ENCODE results near the gene CACNA1B. TPM values are rescaled to one million over a fixed set of nuclear protein-coding genes. Genes with fewer than 3 reads are reported as not detected.

Gene CACNA1B
- total and polyA plus RNA-seq, 9 of the 15 experiments (the other 6 are each of a cell fraction or from before 2014, with no cell fraction given) = 0.01 to 0.04 TPM; not detected in 7

- TF ChIP-seq ZNF217 (CRISPR knock-in tag; IDR thresholded peaks at IDR 0.05) (no peak), STAG1 (CRISPR knock-in tag; IDR thresholded peaks at IDR 0.05; ENCODE audit: borderline replicate concordance) (no peak), DIDO1 (tag; IDR thresholded peaks at IDR 0.05; ENCODE audit: low read depth) (no peak), STAT5B (CRISPR knock-in tag; IDR thresholded peaks at IDR 0.05) (no peak), NONO (IDR thresholded peaks at IDR 0.05; ENCODE audit: low read depth in 2 of 2, low read length in 1 of 2) (no peak), TEAD4 (IDR thresholded peaks at IDR 0.05; ENCODE audit: low read length) (no peak), TEAD4 (CRISPR knock-in tag; IDR thresholded peaks at IDR 0.05; ENCODE audit: borderline replicate concordance) (no peak), ZNF212 (CRISPR knock-in tag; IDR thresholded peaks at IDR 0.05) (no peak), ZNF583 (CRISPR knock-in tag; IDR thresholded peaks at IDR 0.05) (no peak), ZKSCAN1 (IDR thresholded peaks at IDR 0.05; ENCODE audit: low read depth, low read length) (no peak), KLF6 (CRISPR knock-in tag; IDR thresholded peaks at IDR 0.05; ENCODE audit: borderline replicate concordance) (no peak), ZNF79 (CRISPR knock-in tag; IDR thresholded peaks at IDR 0.05; ENCODE audit: low read depth) (no peak)
These were observed 226.2 kb downstream of the CACNA1B start (continued) for GRCh38 chr9:138103849-138104206.
